T follicular helper cell (primary cell): ENCODE results near the gene TEF.

ENCODE experiments used
- DNase-seq: peaks from one replicate; pipeline ENCODE4 v3.0.0-alpha.2; 2020; ENCODE audit warnings: low read depth
- total RNA-seq, 2 experiments: gene quantifications; one replicate each; lab custom pipeline; 2026; lab: John Stamatoyannopoulos, UW

Gene TEF, protein sequence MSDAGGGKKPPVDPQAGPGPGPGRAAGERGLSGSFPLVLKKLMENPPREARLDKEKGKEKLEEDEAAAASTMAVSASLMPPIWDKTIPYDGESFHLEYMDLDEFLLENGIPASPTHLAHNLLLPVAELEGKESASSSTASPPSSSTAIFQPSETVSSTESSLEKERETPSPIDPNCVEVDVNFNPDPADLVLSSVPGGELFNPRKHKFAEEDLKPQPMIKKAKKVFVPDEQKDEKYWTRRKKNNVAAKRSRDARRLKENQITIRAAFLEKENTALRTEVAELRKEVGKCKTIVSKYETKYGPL
- 4.1 to 20.6 reads per million in 2 experiments for total RNA-seq

DNA sequence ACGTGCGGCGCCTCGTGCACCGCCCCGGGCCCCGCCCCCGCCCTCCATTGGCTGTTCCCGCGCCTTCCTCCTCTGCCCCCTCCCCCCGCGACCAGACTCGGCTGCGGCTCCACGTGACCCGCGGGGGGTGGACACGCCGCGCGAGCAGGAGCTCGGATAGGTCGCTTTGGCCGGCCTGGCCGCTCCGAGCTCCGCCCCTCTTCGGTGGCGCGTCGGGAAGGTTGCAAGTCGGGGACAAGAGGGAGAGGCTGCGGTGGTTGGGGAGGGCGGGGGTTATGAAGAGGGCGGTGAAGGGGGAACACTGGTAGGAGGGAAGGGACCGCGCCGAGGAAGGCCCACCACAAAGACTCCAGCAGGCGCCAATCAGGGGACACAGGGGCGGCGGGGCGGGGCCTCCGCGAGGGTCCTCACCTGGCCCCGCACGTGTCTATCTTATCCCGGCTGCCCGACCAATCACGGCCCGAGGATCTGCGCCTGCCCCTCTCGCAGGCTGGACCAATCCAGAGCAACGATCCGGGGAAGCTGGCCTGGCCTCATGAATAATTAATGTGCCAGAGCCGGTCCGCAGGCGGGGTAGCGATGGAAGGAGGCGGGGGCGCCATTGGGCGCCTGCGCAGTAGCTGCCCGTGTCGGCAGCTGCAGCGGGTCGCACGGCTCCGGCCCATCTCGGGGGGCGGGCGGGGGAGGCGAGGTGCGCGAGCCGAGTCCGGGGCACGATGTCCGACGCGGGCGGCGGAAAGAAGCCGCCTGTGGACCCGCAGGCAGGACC lies at the start of gene TEF:
TSS of gene TEF (plus strand) at position 614 of the 769 bp plus-strand sequence. CDS start at position 717, 103 bp downstream.
- DNase-seq, result peak; percentile 97

DNA sequence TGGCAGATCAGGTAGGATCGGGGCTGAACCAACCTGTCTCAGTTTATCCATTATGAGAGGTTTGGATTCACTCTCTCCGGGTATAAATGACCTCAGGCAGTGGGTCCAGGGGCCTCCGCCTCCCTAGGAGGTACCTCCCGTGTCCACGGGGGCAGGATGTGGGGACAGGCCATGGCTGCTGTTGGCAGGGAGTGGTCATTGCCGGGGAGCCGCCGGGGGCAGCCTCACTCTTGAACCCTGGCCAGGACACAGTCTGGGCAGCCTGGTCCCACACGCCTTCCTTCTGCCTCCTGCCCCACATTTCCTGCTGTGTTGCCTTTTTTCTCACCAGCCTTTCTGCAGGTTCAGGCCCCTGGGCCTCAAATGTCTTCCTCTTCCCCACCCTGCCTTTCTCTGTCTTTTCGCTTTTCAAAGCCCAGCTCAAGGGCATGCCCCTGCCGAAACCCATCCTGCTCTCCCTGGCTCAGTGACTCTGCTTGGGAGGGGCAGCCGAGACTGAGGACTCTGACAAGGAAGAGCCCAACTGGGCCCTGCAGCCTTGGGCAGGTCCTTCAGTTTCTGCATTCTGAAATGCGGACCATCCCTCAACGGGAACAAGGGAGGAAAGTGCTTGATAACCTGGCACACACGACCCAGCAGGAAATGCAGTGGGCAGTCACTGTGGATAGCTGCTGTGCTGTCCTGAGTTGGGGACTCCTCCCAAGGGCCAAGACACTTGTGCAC lies 49.4 kb upstream of the TEF start:
- no peak for DNase-seq

DNA sequence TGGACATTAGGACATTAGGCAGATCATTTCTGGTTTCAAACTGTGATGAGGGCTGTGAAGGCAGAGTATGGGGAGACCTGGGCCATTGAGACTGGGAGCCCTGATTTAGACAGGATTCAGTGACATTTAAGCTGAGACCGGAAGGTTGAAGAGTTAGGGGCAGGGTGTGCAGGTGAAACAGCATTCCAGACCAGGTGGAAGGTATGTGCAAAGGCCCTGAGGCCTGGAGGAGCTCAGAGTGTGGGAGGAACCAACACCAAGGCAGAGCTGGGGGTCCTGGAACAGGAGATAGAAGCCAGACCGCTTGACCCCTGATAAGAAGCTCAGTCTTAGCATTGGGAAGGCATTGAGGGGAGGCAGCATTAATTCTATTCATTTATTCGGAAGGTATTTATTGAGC lies 47.9 kb upstream of the TEF start:
- no peak for DNase-seq

DNA sequence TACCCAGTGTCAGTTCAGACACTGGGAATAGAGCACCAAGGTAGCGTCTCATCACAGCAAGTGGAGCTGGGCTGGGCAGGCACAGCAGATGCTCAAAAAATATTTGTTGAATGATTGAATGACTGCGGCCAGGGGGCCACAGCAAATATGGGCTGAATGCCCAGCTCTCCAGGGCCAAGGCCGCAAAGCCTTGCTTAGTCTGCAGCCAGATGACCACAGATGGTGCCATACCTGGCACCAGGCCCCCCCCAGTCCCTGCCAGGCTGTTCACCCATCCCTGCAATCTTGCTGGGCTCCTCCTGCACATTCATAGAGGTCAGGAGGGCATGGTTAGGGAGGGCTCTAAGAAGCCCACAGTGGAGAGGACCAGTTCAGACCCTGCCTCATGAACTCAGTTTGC lies 47.5 kb upstream of the TEF start:
- DNase-seq, result no peak

DNA sequence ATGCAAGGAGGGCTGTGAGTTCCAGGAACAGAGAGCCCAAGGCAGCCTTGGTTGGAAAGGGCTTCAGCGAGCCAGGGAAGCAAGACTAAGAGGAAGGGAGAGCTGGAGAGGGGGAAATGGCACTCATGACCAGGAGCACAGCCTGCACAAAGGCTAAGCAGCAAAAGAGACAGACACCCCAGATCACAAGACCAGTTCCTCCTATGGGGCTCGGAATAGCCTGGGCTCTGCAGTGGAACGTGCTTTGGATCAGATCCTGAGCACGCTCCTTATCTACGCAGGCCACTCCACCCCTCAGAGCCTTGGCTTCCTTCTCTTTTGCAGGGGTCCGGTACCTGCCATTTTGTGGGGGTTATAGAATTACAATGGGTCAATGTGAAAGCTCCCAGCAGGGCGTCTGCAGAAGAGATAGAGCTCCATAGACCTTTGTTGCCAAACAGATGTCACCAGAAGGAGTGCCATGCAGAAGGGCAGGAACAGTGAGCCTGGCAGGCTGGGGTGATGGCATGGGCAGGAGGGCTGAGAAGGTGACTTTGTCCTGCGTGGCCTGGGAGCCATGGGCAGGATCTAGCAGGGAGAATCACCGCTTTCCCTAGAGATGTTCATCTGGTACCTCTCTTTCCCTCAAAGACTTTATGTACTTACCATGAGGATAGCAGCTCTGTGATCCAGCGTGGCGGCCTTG lies 46.6 kb upstream of the TEF start:
- no peak for DNase-seq

GRCh38 chr22:41338614-41339212 lies 43.0 kb upstream of the TEF start:
- no peak for DNase-seq

GRCh38 chr22:41339823-41340222 lies 41.9 kb upstream of the TEF start:
- DNase-seq, result no peak

DNA sequence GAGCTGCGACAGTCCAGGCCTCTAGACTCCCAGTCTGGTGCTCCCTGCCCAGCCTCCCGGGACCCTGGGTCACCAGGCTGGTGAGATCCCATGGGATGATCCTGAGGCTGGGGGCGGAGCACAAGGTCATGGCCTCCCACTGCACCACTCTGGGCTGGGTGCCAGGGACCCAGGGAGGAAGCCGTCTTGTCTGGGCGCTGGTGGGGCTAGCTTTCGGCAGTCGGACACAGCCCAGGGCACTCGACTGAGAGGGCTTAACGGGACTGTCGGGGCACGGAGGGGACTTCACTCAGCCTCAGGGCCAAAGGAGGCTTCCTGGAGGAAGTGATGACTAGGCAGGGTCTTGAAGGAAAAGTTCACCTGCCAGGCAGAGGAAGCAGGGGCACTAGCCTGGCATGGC lies 41.4 kb upstream of the TEF start:
- DNase-seq, result no peak

DNA sequence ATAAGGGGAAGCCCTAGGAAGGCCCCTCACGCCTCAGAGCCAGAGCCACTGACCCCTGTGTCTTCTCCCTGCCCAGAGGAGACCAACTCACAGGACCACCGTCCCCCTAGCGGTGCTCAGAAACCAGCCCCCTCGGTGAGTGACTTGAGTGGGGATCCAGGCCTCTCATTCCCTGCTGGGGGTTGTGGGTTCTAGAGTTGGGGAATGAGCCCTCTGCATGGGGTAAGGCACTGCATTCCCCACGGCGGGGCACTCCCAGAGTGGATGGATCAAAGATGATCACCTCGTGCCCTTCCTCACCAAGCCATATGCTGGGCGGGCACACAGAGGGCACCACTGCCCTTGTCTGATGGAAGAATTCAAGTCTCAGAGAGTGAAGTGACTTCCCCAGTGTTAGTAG lies 40.7 kb upstream of the TEF start:
- DNase-seq, result no peak

DNA sequence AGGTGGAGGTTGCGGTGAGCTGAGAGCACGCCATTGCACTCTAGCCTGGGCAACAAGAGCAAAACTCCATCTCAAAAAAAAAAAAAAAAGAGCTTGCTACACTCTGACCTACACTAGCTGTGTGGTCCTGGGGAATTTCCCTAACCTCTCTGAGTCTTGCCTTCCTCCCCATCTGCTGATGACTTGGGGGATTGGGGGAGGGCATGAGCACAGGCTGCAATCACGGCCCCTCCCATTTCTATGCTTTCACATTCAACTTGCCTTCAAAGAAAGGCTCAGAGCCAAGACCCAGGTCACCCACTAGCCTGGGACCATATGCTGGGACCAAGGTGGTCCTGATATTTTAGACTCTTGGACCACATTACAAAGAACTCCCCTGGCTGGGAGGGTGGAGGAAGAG lies 39.8 kb upstream of the TEF start:
- DNase-seq, result no peak

DNA sequence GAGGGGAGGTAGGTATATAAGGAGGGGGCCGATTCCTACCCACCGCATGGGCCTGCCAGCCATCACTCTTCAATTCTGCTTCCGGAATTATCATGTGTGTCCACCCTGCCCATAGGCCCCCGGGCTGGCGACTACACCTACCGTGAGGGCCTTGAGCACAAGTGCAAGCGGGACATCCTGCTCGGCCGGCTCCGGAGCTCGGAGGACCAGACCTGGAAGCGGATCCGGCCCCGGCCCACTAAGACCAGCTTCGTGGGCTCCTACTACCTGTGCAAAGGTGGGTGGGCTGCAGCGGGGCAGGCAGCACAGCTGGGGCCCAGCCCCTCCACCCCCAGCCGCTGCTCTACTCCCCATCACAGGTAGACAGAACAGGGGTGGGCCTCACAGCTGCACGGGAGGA lies 38.4 kb upstream of the TEF start:
- DNase-seq, result no peak

DNA sequence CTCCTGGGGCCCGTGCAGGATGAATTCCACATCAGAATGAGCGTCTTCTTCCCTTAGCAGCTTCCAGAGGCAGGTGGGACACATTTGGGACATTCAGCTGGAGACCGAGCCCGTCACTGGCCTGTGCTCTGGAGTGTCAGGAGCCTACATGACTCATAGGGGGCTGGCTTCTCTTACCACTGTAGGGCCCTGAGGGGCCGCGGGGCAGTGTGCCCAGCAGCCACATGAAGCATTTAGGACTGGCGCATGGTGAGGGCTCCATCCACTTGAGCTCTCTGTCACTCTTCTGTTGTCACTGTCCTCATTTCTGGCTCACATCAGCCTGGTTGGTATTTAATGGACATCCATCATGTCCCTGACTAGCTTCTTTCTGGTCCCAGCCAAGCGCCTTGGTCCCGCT lies 38.0 kb upstream of the TEF start:
- no peak for DNase-seq

DNA sequence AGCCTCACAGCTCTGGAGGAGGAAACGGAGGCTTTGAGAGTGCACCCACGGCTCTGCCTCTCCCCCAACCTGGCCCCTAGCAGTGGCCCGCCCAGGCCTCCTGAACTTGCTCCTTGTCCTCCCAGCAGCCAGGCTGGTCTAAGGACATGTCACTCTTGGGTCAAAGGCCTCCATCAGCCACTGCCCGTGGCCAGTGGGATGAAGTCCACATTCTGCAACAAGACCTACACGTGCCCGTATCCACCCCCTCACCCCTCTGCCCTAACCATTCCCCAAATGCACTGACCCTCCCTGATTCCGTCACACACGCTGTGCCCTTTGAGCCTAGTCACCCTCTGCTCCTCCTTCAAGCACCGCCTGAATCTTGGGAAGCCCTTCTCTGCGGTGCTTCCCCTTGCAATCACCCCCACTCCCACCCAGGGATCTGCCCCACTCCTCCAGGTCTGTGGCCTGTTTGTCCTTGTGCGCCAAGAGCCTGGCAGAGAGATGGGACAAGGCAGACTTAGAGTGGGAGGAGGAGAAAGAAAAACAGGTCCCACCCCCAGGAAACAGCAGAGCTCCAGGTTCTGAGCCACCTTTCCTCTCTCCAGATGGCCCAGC lies 37.5 kb upstream of the TEF start:
- DNase-seq, result no peak

DNA sequence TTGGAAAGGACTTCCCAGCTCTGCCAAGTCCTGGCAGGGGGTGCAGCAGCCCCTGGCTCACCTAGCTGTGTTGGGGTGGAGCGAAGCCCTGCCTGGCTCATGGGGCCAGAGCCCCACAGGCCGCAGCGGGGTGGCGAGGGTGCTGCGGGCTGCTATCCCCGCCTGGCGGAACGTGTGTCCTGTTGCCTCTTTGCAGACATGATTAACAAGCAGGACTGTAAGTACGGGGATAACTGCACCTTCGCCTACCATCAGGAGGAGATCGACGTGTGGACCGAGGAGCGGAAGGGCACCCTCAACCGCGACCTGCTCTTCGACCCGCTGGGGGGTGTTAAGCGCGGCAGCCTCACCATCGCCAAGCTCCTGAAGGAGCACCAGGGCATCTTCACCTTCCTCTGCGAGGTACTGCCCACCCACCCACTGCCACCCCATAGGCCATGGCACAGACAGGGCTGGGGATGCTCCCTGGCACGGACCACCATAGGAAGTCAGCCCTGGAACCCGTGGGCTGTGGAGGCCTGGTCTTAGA lies 35.9 kb upstream of the TEF start:
- DNase-seq, result no peak

DNA sequence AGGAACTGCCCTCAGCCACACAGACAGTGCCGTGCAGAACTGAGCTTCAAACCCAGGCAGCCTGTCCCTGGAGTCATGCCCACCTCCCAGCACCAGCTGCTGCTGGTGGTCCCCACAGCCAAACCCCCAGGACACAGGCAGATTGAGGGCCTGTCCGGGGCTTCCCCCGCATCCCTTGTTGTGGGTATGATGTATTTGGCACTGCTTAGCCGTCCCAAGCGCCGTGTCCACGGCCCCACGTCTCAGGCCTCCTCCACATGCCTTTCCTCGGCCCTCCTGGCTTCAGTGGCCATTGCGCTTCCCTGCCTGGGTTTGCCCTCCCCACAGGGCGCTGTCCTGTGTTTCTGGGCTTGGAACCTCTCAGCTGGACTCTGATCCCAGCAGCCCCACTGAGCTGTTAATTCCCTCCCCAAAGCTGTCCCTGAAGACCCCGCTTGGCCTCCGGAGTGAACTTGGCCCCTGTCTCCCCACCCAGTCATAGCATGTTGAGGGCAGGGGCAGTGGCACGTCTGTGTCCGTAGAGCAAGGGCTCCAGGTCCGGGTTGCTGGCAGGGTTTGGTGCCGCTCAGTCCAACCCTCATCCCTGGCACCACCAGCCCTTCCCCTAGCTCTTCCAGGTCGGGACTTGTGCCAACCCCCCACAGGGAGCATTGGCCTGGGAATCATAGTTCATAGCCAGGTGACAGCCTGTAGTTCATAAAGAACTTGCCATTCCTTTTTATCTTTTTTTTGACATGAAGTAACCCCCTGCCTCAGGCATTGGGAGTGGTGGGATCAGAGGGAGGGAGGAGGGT lies 34.5 kb upstream of the TEF start:
- no peak for DNase-seq

- no peak for DNase-seq
Measured at GRCh38 chr22:41348964-41349484, 32.7 kb upstream of the TEF start.

GRCh38 chr22:41350087-41350486 lies 31.7 kb upstream of the TEF start:
- DNase-seq, result no peak

- DNase-seq, result no peak
Measured at GRCh38 chr22:41351011-41351410, 30.7 kb upstream of the TEF start.

DNA sequence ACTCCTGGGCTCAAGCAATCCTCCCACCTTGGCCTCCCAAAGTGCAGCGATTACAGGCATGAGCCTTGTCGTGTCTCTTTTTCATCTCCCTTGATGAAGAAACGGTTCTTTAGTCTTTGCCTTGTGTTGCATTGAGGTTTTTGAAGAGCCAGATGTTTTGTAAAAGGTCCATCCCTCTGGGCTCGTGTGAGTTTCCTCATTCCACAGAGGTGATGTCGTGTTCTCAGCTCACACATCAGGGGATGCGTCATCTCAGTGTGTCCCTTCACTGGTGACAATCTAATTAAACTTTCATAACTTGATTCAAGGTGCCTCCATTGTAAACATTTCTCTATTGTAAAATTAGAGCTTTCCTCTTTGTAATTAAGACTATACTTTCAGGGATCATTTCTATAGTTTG lies 29.7 kb upstream of the TEF start:
- no peak for DNase-seq
